OCI-LY7 (cell line): ENCODE results near the gene SDHAF4. TPM values are rescaled to one million over a fixed set of nuclear protein-coding genes. Genes with fewer than 3 reads are reported as not detected.

Experiments
- BruUV-seq: library from RNA; stranded (reverse); fragments of 400-500 nt; replicated peaks from 2 replicates; lab custom pipeline; 2021; lab: Mats Ljungman, UMichigan
- CTCF ChIA-PET: fragments of 300-600 bp; sonication (Branson Sonifier 250); formaldehyde crosslinking; loops from one replicate; lab custom pipeline; 2022; ENCODE audit warnings: antibody characterized with exemption; ENCODE audit not compliant: unreplicated experiment; lab: Charles Lee
- POLR2A ChIA-PET: fragments of 300-600 bp; sonication (Branson Sonifier 250); formaldehyde crosslinking; loops from one replicate; lab custom pipeline; 2022; ENCODE audit warnings: antibody characterized with exemption; lab: Charles Lee
- DNase-seq: peaks from one replicate; pipeline ENCODE4 v3.0.0-alpha.2; 2015; ENCODE audit warnings: low spot score
- H2AFZ ChIP-seq: fragments of 200-600 bp; sonication (generic), shearing (Covaris generic); 2 replicates; pipeline ENCODE4 v1.6.1; 2014; ENCODE audit warnings: mild to moderate bottlenecking, antibody characterized with exemption, low read length, moderate library complexity
- H3K27ac ChIP-seq: fragments of 200-600 bp; sonication (generic); 2 replicates; pipeline ENCODE4 v1.5.1; 2014; ENCODE audit warnings: mixed run types, low read depth, mild to moderate bottlenecking, moderate library complexity, low read length, inconsistent platforms; ENCODE audit not compliant: poor library complexity, severe bottlenecking
- H3K36me3 ChIP-seq: fragments of 200-600 bp; sonication (generic); 2 replicates; pipeline ENCODE4 v1.6.1; 2014; ENCODE audit warnings: mild to moderate bottlenecking, antibody characterized with exemption, low read length, moderate library complexity, mixed read lengths; ENCODE audit not compliant: insufficient read depth
- H3K4me1 ChIP-seq: fragments of 200-600 bp; sonication (generic); 2 replicates; pipeline ENCODE4 v1.5.1; 2014; ENCODE audit warnings: mild to moderate bottlenecking, low read length; ENCODE audit not compliant: insufficient read depth, poor library complexity, severe bottlenecking
- H3K4me2 ChIP-seq: fragments of 200-600 bp; sonication (generic); 2 replicates; pipeline ENCODE4 v1.6.1; 2014; ENCODE audit warnings: mild to moderate bottlenecking, low read length
- H3K4me3 ChIP-seq: fragments of 200-600 bp; sonication (generic); 2 replicates; pipeline ENCODE4 v1.5.1; 2014; ENCODE audit warnings: mild to moderate bottlenecking, low read depth, low read length; ENCODE audit not compliant: poor library complexity, severe bottlenecking
- H3K79me2 ChIP-seq: fragments of 200-600 bp; sonication (generic); 2 replicates; pipeline ENCODE4 v1.6.1; 2016; ENCODE audit warnings: low read depth, mild to moderate bottlenecking, low read length, moderate library complexity, mixed read lengths; ENCODE audit not compliant: insufficient read depth
- H3K9me2 ChIP-seq: fragments of 200-600 bp; sonication (generic); 2 replicates; pipeline ENCODE4 v1.6.1; 2016; ENCODE audit warnings: mild to moderate bottlenecking, low read length, mixed read lengths; ENCODE audit not compliant: insufficient read depth
- H3K9me3 ChIP-seq: fragments of 200-600 bp; sonication (generic); 2 replicates; pipeline ENCODE4 v1.6.1; 2014; ENCODE audit warnings: mild to moderate bottlenecking, mixed run types, low read length, mixed read lengths
- H4K20me1 ChIP-seq: fragments of 200-600 bp; sonication (generic); 2 replicates; pipeline ENCODE4 v1.6.1; 2014; ENCODE audit warnings: mild to moderate bottlenecking, antibody characterized with exemption, low read length, moderate library complexity, mixed read lengths; ENCODE audit not compliant: insufficient read depth
- CTCF ChIP-seq: fragments of 200-600 bp; sonication (generic); conservative IDR thresholded peaks from 2 replicates; pipeline ENCODE4 v1.5.1; 2014; ENCODE audit warnings: mild to moderate bottlenecking, antibody characterized with exemption, low read length, moderate library complexity, mixed read lengths
- EZH2phosphoT487 ChIP-seq: fragments of 200-600 bp; sonication (generic); IDR thresholded peaks from 2 replicates; pipeline ENCODE4 v1.6.1; 2018; ENCODE audit warnings: low read depth, borderline replicate concordance, mild to moderate bottlenecking, mixed run types, antibody characterized with exemption, low read length, moderate library complexity, mixed read lengths
- intact Hi-C: fragments of 100-400 bp; cut with micrococcal nuclease; formaldehyde crosslinking; loops from one replicate; pipeline ENCODE4 v1.10.0; 2022; ENCODE audit not compliant: unreplicated experiment
- total RNA-seq, 2 experiments: library from RNA; depleted of rRNA in 1 of 2; stranded (reverse); fragments of >200 nt in 1 of 2; shearing (Covaris generic) in 1 of 2; gene quantifications; 2 replicates each; pipeline ENCODE4 v1.2.3, GENCODE V29; 2014 to 2022

SDHAF4 gene
- total RNA-seq, 2 experiments from 2014 or later: 10.4 to 15.4 TPM

- Histone ChIP-seq H4K20me1 (no peaks in the 10 kb centered on the region), H3K36me3 (no peaks in the 10 kb centered on the region), H3K4me2 (no peak overlapping the region), H3K4me3 (no peak overlapping the region), H3K9me3 (no peaks in the 10 kb centered on the region), H3K9me2 (no peaks in the 10 kb centered on the region), H3K79me2 (no peaks in the 10 kb centered on the region), H2AFZ (no peak overlapping the region), H3K4me1 (no peaks in the 10 kb centered on the region), H3K27ac (no peak overlapping the region)
- TF ChIP-seq EZH2phosphoT487: no peak
- no TSS peak for BruUV-seq
- no peak for DNase-seq
- POLR2A ChIA-PET: no interaction called here
- intact Hi-C loops: no loop called here
- CTCF ChIA-PET: no interaction called here
Observed at GRCh38 chr6:70593118-70593486, 26.4 kb downstream of the SDHAF4 start.

GRCh38 chr6:70599187-70599586 is 32.5 kb downstream of the SDHAF4 start:
- H3K4me1 ChIP-seq: no peaks in the 10 kb centered on the region
- TF ChIP-seq EZH2phosphoT487 (no peak), CTCF (no peak)
- no TSS peak for BruUV-seq
- H2AFZ ChIP-seq: no peak overlapping the region
- intact Hi-C loops: no loop called here
- ChIA-PET CTCF (no interaction called here), POLR2A (interaction anchor here (0.6 to 1.1 kb wide), 5 partner anchors 12 to 326 kb away, joined by 3 to 11 read pairs (median 4); no protein-coding TSS in a partner anchor)
- no peaks in the 10 kb centered on the region for H3K9me3 ChIP-seq
- DNase-seq: no peak
- no peak overlapping the region for H3K27ac ChIP-seq
- no peak overlapping the region for H3K4me3 ChIP-seq
- no peaks in the 10 kb centered on the region for H3K9me2 ChIP-seq
- no peaks in the 10 kb centered on the region for H4K20me1 ChIP-seq
- no peak overlapping the region for H3K4me2 ChIP-seq
- no peaks in the 10 kb centered on the region for H3K36me3 ChIP-seq
- H3K79me2 ChIP-seq: no peaks in the 10 kb centered on the region

- Histone ChIP-seq H3K4me2 (no peak overlapping the region), H2AFZ (no peak overlapping the region), H3K27ac (no peak overlapping the region), H4K20me1 (no peaks in the 10 kb centered on the region), H3K4me3 (no peak overlapping the region), H3K9me3 (no peaks in the 10 kb centered on the region), H3K9me2 (no peaks in the 10 kb centered on the region), H3K36me3 (no peaks in the 10 kb centered on the region), H3K4me1 (no peaks in the 10 kb centered on the region), H3K79me2 (no peaks in the 10 kb centered on the region)
- CTCF ChIA-PET: no interaction called here
- BruUV-seq: no TSS peak
- POLR2A ChIA-PET: no interaction called here
- intact Hi-C loops: no loop called here
- no peak for TF ChIP-seq CTCF
- TF ChIP-seq EZH2phosphoT487: no peak
- DNase-seq: no peak
Observed at GRCh38 chr6:70601014-70601413, 34.3 kb downstream of the SDHAF4 start.
